H1 (cell line): ENCODE results near the gene PALS2. TPM values are rescaled to one million over a fixed set of nuclear protein-coding genes. Genes with fewer than 3 reads are reported as not detected.

ENCODE experiments used
- ATF2 ChIP-seq: IDR thresholded peaks from 2 replicates; pipeline ENCODE4 v1.6.1; 2012; ENCODE audit warnings: low read length, inconsistent platforms
- polyA plus RNA-seq, 7 experiments: library from polyadenylated mRNA; depleted of rRNA in 3 of 7; stranded (reverse) in 5 of 7; unstranded in 2 of 7; fragments of >200 nt in 5 of 7; fragments of 200-250 nt in 2 of 7; gene quantifications; 1 replicate in 5 of 7; 2 replicates in 1 of 7; 4 replicates in 1 of 7; pipeline versions ENCODE4 v1.2.1 to v1.2.3, GENCODE V29; 2011 to 2013; ENCODE audit warnings: missing spikeins in 2 of 7, mixed read lengths in 2 of 7
- total RNA-seq: library from RNA; stranded (reverse); fragmentation: NEBNext Ultra II Directional; extraction: Animal tissue kit (Norgen Biotek cat#: 25700); gene quantifications from 2 replicates; pipeline ENCODE4 v1.2.1, GENCODE V29; 2021

Gene PALS2
- total and polyA plus RNA-seq, 2 of the 8 experiments (the other 6 are each of a cell fraction or from before 2014, with no cell fraction given): 10.4 to 98.3 TPM

GRCh38 chr7:24582166-24582565 lies 8.9 kb downstream of the PALS2 start (continued):
- TF ChIP-seq ATF2: no peak
